WERI-Rb-1 (cell line): ENCODE data around the gene DCLK1.
A peak's percentile ranks its signal among the peaks of the same experiment; 100 is the strongest.

Experiments
- DNase-seq: peaks from one replicate; pipeline ENCODE4 v3.0.0-alpha.2; 2020
- H3K27ac ChIP-seq: fragments of 250-450 bp; sonication (Bioruptor Pico); 2 replicates; pipeline ENCODE4 v1.5.1; 2020; ENCODE audit warnings: mild to moderate bottlenecking, moderate library complexity
- H3K27me3 ChIP-seq: fragments of 250-450 bp; sonication (Bioruptor Pico); 2 replicates; pipeline ENCODE4 v1.5.1; 2021; ENCODE audit warnings: mild to moderate bottlenecking, low read depth, moderate library complexity; ENCODE audit not compliant: insufficient read depth, severe bottlenecking
- H3K36me3 ChIP-seq: fragments of 250-450 bp; sonication (Bioruptor Pico); 2 replicates; pipeline ENCODE4 v1.5.1; 2020; ENCODE audit warnings: mild to moderate bottlenecking, moderate library complexity
- H3K4me3 ChIP-seq: 2 replicates; pipeline ENCODE4 v1.5.1; 2011; ENCODE audit warnings: low read depth, mild to moderate bottlenecking, control low read depth, low read length
- H3K9me3 ChIP-seq: fragments of 250-450 bp; sonication (Bioruptor Pico); 2 replicates; pipeline ENCODE4 v1.5.1; 2021; ENCODE audit warnings: mild to moderate bottlenecking, moderate library complexity; ENCODE audit not compliant: severe bottlenecking
- TF ChIP-seq, protein P1 (sequence below): IDR thresholded peaks from 2 replicates; pipeline ENCODE4 v1.5.1; 2011; ENCODE audit warnings: low read depth, mild to moderate bottlenecking, control low read depth, inconsistent platforms, low read length

The DCLK1 gene

DNA sequence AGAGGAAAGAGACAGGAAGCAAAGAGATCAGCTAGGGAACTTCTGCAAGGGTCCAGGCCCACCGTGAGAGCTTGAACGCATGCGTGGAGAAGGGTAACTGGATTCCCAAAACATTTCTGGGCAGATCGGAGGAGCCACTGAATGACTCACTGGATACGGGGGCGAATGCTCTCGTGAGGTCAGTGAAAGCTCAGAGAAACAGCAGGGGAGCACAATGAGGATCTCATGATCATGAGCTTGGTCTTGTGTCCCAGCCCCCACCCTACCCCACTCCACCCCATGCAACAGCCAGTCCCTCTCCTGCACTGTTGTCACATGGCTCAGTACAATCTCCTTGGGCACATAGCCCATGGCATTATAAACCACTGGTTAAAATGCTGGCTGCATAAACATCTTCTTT is 40.6 kb downstream of the DCLK1 start:
- Histone ChIP-seq H3K27me3 (no peaks in the 10 kb centered on the region), H3K27ac (no peak overlapping the region), H3K9me3 (no peaks in the 10 kb centered on the region), H3K36me3 (no peaks in the 10 kb centered on the region), H3K4me3 (no peak overlapping the region)
- TF ChIP-seq, protein P1, sequence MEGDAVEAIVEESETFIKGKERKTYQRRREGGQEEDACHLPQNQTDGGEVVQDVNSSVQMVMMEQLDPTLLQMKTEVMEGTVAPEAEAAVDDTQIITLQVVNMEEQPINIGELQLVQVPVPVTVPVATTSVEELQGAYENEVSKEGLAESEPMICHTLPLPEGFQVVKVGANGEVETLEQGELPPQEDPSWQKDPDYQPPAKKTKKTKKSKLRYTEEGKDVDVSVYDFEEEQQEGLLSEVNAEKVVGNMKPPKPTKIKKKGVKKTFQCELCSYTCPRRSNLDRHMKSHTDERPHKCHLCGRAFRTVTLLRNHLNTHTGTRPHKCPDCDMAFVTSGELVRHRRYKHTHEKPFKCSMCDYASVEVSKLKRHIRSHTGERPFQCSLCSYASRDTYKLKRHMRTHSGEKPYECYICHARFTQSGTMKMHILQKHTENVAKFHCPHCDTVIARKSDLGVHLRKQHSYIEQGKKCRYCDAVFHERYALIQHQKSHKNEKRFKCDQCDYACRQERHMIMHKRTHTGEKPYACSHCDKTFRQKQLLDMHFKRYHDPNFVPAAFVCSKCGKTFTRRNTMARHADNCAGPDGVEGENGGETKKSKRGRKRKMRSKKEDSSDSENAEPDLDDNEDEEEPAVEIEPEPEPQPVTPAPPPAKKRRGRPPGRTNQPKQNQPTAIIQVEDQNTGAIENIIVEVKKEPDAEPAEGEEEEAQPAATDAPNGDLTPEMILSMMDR, result no peak
- no peak for DNase-seq

DNA sequence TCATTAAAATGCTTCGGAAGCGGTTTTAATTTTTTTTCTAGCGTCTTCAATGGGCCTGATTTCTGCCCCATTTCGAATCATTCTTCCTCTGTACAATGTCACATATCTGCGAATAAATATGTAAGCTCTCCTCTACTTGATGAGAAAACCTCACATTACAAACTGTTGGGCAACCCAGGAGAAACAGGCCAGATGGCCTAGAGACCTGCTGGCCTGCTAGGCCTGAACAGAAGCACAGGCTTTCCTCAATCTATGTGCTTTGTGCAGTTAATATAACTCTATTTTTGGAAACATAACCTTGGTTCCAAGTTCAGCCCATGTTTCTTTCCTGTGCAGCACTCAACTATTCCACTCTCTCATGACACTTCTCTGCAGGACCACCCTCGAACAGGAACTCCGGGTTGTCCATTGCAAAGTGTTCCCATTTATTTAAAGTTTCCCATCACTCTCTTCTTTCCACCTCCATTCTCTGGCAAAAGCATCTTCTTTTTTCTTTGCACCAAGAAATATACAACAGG is 42.0 kb downstream of the DCLK1 start:
- H3K36me3 ChIP-seq, result no peaks in the 10 kb centered on the region
- DNase-seq, result no peak
- H3K27me3 ChIP-seq, result no peaks in the 10 kb centered on the region
- no peak overlapping the region for H3K27ac ChIP-seq
- TF ChIP-seq, protein P1, result no peak
- no peak overlapping the region for H3K4me3 ChIP-seq
- no peaks in the 10 kb centered on the region for H3K9me3 ChIP-seq

DNA sequence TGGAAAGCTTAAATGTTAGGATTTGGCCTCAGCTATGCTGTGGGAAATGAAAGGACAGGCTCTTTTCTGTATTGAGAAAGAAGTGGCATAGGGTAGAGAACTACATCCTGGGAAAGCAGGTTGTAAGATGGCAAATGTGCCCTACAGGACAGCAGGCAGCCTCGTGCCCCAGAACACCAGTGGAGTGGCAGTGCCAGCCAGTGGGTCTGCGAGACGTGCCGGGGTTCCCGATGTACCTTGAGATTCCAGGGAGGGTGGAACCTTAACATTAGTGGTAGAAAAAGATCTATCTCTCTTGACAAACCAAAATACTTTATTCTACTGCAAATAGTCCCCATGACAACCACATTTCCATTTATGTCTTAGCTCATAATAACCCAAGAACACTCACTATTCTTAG is 42.7 kb downstream of the DCLK1 start:
- DNase-seq, result no peak
- H3K9me3 ChIP-seq, result no peaks in the 10 kb centered on the region
- no peaks in the 10 kb centered on the region for H3K36me3 ChIP-seq
- no peaks in the 10 kb centered on the region for H3K27me3 ChIP-seq
- no peak overlapping the region for H3K4me3 ChIP-seq
- H3K27ac ChIP-seq, result no peak overlapping the region
- TF ChIP-seq, protein P1, result no peak

DNA sequence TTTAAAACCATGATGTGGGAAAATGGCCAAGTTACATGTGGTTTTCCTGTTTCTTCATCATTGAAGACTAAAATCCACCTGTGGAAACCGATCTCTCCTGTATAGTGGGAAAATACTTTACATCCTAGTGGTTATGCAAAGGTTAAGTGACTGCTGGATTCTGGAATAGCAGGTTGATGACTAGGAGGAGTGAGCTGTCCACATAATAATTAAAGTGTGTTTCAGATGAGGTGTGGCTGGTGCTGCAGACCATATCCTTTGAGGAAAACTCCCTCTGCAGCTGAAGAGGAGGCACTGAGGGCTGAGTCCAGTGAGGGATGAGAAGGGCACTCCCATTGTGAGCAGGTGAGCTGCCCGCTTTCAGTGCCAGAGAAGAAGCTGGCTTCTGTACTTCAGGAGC is 43.2 kb downstream of the DCLK1 start:
- no peaks in the 10 kb centered on the region for H3K9me3 ChIP-seq
- H3K4me3 ChIP-seq, result no peak overlapping the region
- no peaks in the 10 kb centered on the region for H3K36me3 ChIP-seq
- no peak overlapping the region for H3K27ac ChIP-seq
- H3K27me3 ChIP-seq, result no peaks in the 10 kb centered on the region
- TF ChIP-seq, protein P1, result no peak
- DNase-seq, result no peak

DNA sequence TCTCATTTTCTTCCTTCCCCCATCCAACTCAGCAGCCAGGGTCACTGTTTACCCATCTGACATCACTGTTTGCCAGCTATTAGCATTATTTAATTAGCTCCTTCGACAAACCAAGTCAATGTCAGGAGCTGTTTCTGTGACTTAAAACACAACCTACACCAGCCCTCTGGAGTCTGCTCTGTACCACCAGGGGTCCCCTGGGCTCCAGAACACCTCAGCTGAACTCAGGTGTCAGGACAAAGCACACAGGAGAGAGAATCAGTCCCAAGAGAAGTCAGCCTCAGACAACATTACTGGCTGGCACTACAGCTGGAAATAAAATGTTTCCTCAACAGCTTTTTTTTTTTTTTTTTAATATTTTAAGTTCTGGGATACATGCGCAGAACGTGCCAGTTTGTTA is 45.1 kb downstream of the DCLK1 start:
- no peak overlapping the region for H3K27ac ChIP-seq
- H3K9me3 ChIP-seq, result no peaks in the 10 kb centered on the region
- no peak overlapping the region for H3K4me3 ChIP-seq
- H3K27me3 ChIP-seq, result no peaks in the 10 kb centered on the region
- no peaks in the 10 kb centered on the region for H3K36me3 ChIP-seq
- TF ChIP-seq, protein P1, result peak; percentile 36; the same call in 1 of the 2 replicates
- DNase-seq, result peak; percentile 13

DNA sequence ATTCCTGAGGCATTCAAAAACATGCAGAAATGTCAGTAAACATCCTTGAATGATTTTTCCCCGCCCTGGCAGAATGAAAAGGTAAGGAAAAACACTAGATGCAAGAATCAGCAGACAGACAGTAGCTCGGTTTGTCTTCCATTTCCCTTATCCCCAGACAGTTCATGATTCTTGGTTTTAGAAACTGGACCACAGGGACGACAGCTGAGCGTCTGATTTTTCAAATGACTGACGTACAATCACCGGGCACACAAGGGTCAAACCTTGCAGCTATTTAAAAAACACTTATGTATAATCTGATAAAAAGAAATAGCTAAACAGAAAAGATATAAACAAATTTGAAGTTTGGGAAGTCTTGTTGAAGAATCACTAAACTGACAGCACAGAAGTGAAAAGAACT is 47.1 kb downstream of the DCLK1 start:
- H3K36me3 ChIP-seq, result no peaks in the 10 kb centered on the region
- H3K4me3 ChIP-seq, result no peak overlapping the region
- no peak overlapping the region for H3K27ac ChIP-seq
- H3K9me3 ChIP-seq, result no peaks in the 10 kb centered on the region
- TF ChIP-seq, protein P1, result no peak
- no peak for DNase-seq
- no peaks in the 10 kb centered on the region for H3K27me3 ChIP-seq
